Measurements from ENCODE around the gene OPCML. TPM values are rescaled to one million over a fixed set of nuclear protein-coding genes. Genes with fewer than 3 reads are reported as not detected.

The OPCML gene
- not detected in 2 replicates for total RNA-seq (2014; rRNA removed; shearing (Covaris generic))

DNA sequence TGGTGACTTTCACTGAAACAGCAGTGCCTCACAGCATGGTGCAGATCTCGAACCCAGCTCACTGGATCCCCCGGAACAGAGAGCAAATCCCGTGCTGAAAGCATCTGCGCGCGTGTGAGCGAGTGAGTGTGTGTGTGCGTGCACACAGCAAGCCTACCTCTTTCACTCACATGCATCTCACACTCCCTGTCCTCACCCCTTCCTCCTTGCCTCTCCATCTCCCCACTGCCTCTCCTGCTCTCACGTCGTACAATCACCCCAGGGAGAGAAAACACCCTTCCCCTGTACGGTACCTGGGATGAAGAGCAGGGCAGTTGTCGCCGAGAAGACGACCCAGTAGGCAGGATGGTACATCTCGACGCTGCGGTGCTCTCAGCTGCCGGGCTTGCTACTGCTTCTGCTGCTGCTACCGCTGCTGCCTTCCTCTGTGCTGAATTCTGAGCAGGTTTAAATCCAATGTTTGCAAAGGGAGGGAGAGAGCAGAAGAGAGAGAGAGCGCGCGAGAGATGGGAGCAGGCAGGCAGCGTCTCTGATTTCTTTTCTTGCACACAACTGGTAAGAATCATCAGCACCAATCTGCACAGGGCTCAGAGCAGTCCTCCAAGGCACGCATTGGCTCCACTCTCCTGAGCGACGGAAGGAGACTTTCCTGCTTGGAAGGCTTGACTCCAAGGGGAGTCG is at the start of gene OPCML:
Gene OPCML, minus strand, starts transcription at position 531 of the 681 bp plus-strand sequence.

Small RNA genes within 50 kb of the gene (small RNA-seq; reads per million reads assigned to genes)
- gene RF00026, result not detected
